ENCODE data around the gene MAST2.

DNA sequence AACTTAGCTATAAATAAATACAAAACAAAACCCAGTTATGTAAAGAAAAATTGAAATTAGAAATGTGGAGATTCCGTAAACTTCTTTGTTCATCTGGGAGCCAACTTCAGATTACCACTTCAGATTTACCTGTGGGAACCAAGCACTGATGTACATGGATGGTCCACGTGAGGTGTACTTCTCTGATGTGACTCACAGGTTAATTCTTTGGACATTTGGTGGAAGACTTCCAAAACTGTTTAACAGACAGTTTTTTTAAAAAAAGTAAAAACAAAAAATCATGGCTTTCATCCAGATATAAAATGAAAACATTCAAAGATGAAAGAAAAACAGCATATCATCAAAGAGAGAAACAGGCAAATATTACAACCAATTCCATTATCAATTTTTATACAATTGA is 92.0 kb downstream of the MAST2 start:
- TF ChIP-seq, protein P1, sequence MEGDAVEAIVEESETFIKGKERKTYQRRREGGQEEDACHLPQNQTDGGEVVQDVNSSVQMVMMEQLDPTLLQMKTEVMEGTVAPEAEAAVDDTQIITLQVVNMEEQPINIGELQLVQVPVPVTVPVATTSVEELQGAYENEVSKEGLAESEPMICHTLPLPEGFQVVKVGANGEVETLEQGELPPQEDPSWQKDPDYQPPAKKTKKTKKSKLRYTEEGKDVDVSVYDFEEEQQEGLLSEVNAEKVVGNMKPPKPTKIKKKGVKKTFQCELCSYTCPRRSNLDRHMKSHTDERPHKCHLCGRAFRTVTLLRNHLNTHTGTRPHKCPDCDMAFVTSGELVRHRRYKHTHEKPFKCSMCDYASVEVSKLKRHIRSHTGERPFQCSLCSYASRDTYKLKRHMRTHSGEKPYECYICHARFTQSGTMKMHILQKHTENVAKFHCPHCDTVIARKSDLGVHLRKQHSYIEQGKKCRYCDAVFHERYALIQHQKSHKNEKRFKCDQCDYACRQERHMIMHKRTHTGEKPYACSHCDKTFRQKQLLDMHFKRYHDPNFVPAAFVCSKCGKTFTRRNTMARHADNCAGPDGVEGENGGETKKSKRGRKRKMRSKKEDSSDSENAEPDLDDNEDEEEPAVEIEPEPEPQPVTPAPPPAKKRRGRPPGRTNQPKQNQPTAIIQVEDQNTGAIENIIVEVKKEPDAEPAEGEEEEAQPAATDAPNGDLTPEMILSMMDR (IDR thresholded peaks at IDR 0.05) = no peak
- no peak for TF ChIP-seq POLR2A (IDR thresholded peaks at IDR 0.05)

Data from upper lobe of left lung (tissue), 4 donors.